Activated CD4-positive, alpha-beta T cell treated with anti-CD3 and anti-CD28 coated beads for 36 hours (primary cell): Measurements from ENCODE around the gene SKAP1. TPM values are rescaled to one million over a fixed set of nuclear protein-coding genes. Genes with fewer than 3 reads are reported as not detected.
"Not testable (repeated sequence)": the region's sequence is repeated elsewhere in the genome, so short reads cannot be mapped to it uniquely, and the experiment has no call there.

Experiments used
- ATAC-seq: fragments of 200-7000 bp; cut with Tn5 transposase; one replicate; pipeline ENCODE4 v1.10.0; 2021; ENCODE audit warnings: mild to moderate bottlenecking, moderate library complexity
- CTCF ChIA-PET: fragments of 350-600 bp; sonication (Branson Sonifier 250); formaldehyde crosslinking; loops from one replicate; lab custom pipeline; 2021; ENCODE audit warnings: antibody characterized with exemption; lab: Charles Lee
- POLR2A ChIA-PET: fragments of 350-600 bp; sonication (Branson Sonifier 250); formaldehyde crosslinking; loops from one replicate; lab custom pipeline; 2021; ENCODE audit warnings: antibody characterized with exemption, inconsistent platforms; lab: Charles Lee
- DNase-seq: peaks from one replicate; pipeline ENCODE4 v3.0.0-alpha.2; 2020
- H3K27ac Mint-ChIP-seq: one replicate; pipeline ENCODE4 v1.8.0; 2021; ENCODE audit warnings: mixed read lengths
- H3K27me3 Mint-ChIP-seq: one replicate; pipeline ENCODE4 v1.8.0; 2021; ENCODE audit warnings: mixed read lengths
- H3K36me3 Mint-ChIP-seq: one replicate; pipeline ENCODE4 v1.8.0; 2021; ENCODE audit warnings: low read depth, mixed read lengths
- H3K4me1 Mint-ChIP-seq: one replicate; pipeline ENCODE4 v1.8.0; 2021; ENCODE audit warnings: mixed read lengths
- H3K4me3 Mint-ChIP-seq: one replicate; pipeline ENCODE4 v1.8.0; 2021; ENCODE audit warnings: mild to moderate bottlenecking, moderate library complexity, mixed read lengths
- H3K9me3 Mint-ChIP-seq: one replicate; pipeline ENCODE4 v1.8.0; 2021; ENCODE audit warnings: low read depth, mixed read lengths
- intact Hi-C, 2 experiments: fragments of 100-400 bp; cut with DNase I in 1 of 2; cut with micrococcal nuclease in 1 of 2; formaldehyde crosslinking; loops; one replicate each; pipeline versions ENCODE4 v1.14.2 to v1.15.1; 2022 to 2024; cut with DNase I, micrococcal nuclease
- total RNA-seq, 2 experiments: library from RNA; stranded (reverse); gene quantifications; one replicate each; pipeline ENCODE4 v1.2.3, GENCODE V29; 2021

SKAP1 gene
- total RNA-seq, 2 experiments from 2014 or later: 76.1 to 109 TPM

- peaks cover 3% of the 10 kb centered on the region for H3K36me3 Mint-ChIP-seq
- H3K4me1 Mint-ChIP-seq: peaks cover 49% of the 10 kb centered on the region
- H3K4me3 Mint-ChIP-seq: no peak overlapping the region
- intact Hi-C loops: loop anchor here in 1 of 2 experiments (2.0 kb wide), 1 partner anchor 29 kb away; no protein-coding TSS in a partner anchor
- ATAC-seq (no peak), DNase-seq (no peak)
- no peaks in the 10 kb centered on the region for H3K27me3 Mint-ChIP-seq
- H3K9me3 Mint-ChIP-seq: no peaks in the 10 kb centered on the region
- CTCF ChIA-PET: interaction anchor here (0.6 to 3.7 kb wide), 8 partner anchors 11 to 300 kb away, joined by 3 to 17 read pairs (median 6); no protein-coding TSS in a partner anchor
- H3K27ac Mint-ChIP-seq: no peak overlapping the region
- POLR2A ChIA-PET: no interaction called here
These were observed 136.5 kb downstream of the SKAP1 start for GRCh38 chr17:48293319-48294019.

GRCh38 chr17:48290378-48290777 lies 139.6 kb downstream of the SKAP1 start:
- H3K27me3 Mint-ChIP-seq: no peaks in the 10 kb centered on the region
- H3K36me3 Mint-ChIP-seq: peaks cover 5% of the 10 kb centered on the region
- H3K4me1 Mint-ChIP-seq: peaks cover 27% of the 10 kb centered on the region
- H3K27ac Mint-ChIP-seq: no peak overlapping the region
- CTCF ChIA-PET: interaction anchor here (0.6 to 1.3 kb wide), 3 partner anchors 17 to 21 kb away, joined by 3 to 4 read pairs (median 3); no protein-coding TSS in a partner anchor
- ATAC-seq (no peak), DNase-seq (no peak)
- H3K9me3 Mint-ChIP-seq: no peaks in the 10 kb centered on the region
- POLR2A ChIA-PET: no interaction called here
- H3K4me3 Mint-ChIP-seq: no peak overlapping the region
- intact Hi-C loops: no loop called here

GRCh38 chr17:48286917-48287316 lies 143.1 kb downstream of the SKAP1 start:
- H3K9me3 Mint-ChIP-seq, intact Hi-C loops, H3K27ac Mint-ChIP-seq, H3K4me3 Mint-ChIP-seq, POLR2A ChIA-PET, H3K36me3 Mint-ChIP-seq, H3K27me3 Mint-ChIP-seq, DNase-seq, ATAC-seq: not testable (repeated sequence)
- CTCF ChIA-PET: interaction anchor here (0.6 kb wide), 1 partner anchor 384 kb away, joined by 3 read pairs; no protein-coding TSS in a partner anchor
- peaks cover 14% of the 10 kb centered on the region for H3K4me1 Mint-ChIP-seq

- intact Hi-C loops: no loop called here
- no peak for DNase-seq
- POLR2A ChIA-PET: no interaction called here
- Mint-ChIP-seq H3K4me3 (no peak overlapping the region), H3K9me3 (no peaks in the 10 kb centered on the region), H3K27ac (no peak overlapping the region), H3K27me3 (no peaks in the 10 kb centered on the region), H3K36me3 (peaks cover 4% of the 10 kb centered on the region), H3K4me1 (peaks cover 14% of the 10 kb centered on the region)
- no peak for ATAC-seq
- CTCF ChIA-PET: interaction anchor here (0.6 to 0.7 kb wide), 2 partner anchors 20 to 50 kb away, joined by 3 to 4 read pairs; no protein-coding TSS in a partner anchor
These were observed 144.4 kb downstream of the SKAP1 start for GRCh38 chr17:48285614-48286013.

- Mint-ChIP-seq H3K27ac (no peak overlapping the region), H3K36me3 (peaks cover 8% of the 10 kb centered on the region), H3K27me3 (no peaks in the 10 kb centered on the region), H3K9me3 (no peaks in the 10 kb centered on the region), H3K4me1 (peaks cover 12% of the 10 kb centered on the region), H3K4me3 (no peak overlapping the region)
- no peak for ATAC-seq
- no peak for DNase-seq
- ChIA-PET CTCF (interaction anchor here (1.0 to 1.7 kb wide), 2 partner anchors 24 to 39 kb away, joined by 3 to 4 read pairs; no protein-coding TSS in a partner anchor), POLR2A (no interaction called here)
- intact Hi-C loops: loop anchor here in 1 of 2 experiments (5.0 kb wide), 1 partner anchor 322 kb away; no protein-coding TSS in a partner anchor
These were observed 146.1 kb downstream of the SKAP1 start for GRCh38 chr17:48283907-48284306.

- POLR2A ChIA-PET: no interaction called here
- Mint-ChIP-seq H3K27ac (no peak overlapping the region), H3K36me3 (peaks cover 10% of the 10 kb centered on the region), H3K9me3 (no peaks in the 10 kb centered on the region), H3K4me3 (no peak overlapping the region), H3K27me3 (no peaks in the 10 kb centered on the region), H3K4me1 (peaks cover 12% of the 10 kb centered on the region)
- DNase-seq: no peak
- intact Hi-C loops: loop anchor here in 1 of 2 experiments (5.0 kb wide), 1 partner anchor 321 kb away; no protein-coding TSS in a partner anchor
- CTCF ChIA-PET: interaction anchor here (1.0 to 1.7 kb wide), 2 partner anchors 24 to 39 kb away, joined by 3 to 4 read pairs; no protein-coding TSS in a partner anchor
- no peak for ATAC-seq
These were observed 146.6 kb downstream of the SKAP1 start for GRCh38 chr17:48283411-48283810.

- Mint-ChIP-seq H3K27ac (no peak overlapping the region), H3K36me3 (peaks cover 13% of the 10 kb centered on the region), H3K9me3 (no peaks in the 10 kb centered on the region), H3K4me3 (no peak overlapping the region), H3K4me1 (peaks cover 12% of the 10 kb centered on the region), H3K27me3 (no peaks in the 10 kb centered on the region)
- ChIA-PET CTCF (interaction anchor here (0.6 to 1.5 kb wide), 5 partner anchors 10 to 311 kb away, joined by 3 to 5 read pairs (median 3); no protein-coding TSS in a partner anchor), POLR2A (no interaction called here)
- DNase-seq (no peak), ATAC-seq (no peak)
- intact Hi-C loops: loop anchor here in 1 of 2 experiments (5.0 kb wide), 1 partner anchor 320 kb away; no protein-coding TSS in a partner anchor
These were observed 147.7 kb downstream of the SKAP1 start for GRCh38 chr17:48282303-48282702.

GRCh38 chr17:48278760-48279491 lies 151.1 kb downstream of the SKAP1 start:
- Mint-ChIP-seq H3K4me1 (peaks cover 7% of the 10 kb centered on the region), H3K4me3 (no peak overlapping the region), H3K36me3 (peaks cover 11% of the 10 kb centered on the region), H3K27me3 (no peaks in the 10 kb centered on the region), H3K9me3 (no peaks in the 10 kb centered on the region), H3K27ac (no peak overlapping the region)
- ChIA-PET POLR2A (no interaction called here), CTCF (interaction anchor here (0.6 to 2.0 kb wide), 5 partner anchors 12 to 315 kb away, joined by 3 to 16 read pairs (median 4); partner anchors contain the start of gene HOXB5)
- ATAC-seq (no peak), DNase-seq (no peak)
- intact Hi-C loops: no loop called here

- Mint-ChIP-seq H3K36me3 (peaks cover 11% of the 10 kb centered on the region), H3K4me1 (no peaks in the 10 kb centered on the region), H3K27ac (no peak overlapping the region), H3K4me3 (no peak overlapping the region), H3K27me3 (no peaks in the 10 kb centered on the region), H3K9me3 (no peaks in the 10 kb centered on the region)
- DNase-seq (no peak), ATAC-seq (no peak)
- CTCF ChIA-PET: interaction anchor here (0.6 kb wide), 1 partner anchor 17 kb away, joined by 6 read pairs; no protein-coding TSS in a partner anchor
- POLR2A ChIA-PET: no interaction called here
- intact Hi-C loops: no loop called here
These were observed 153.2 kb downstream of the SKAP1 start for GRCh38 chr17:48276776-48277175.

GRCh38 chr17:48270899-48271298 lies 159.1 kb downstream of the SKAP1 start:
- intact Hi-C loops: no loop called here
- H3K36me3 Mint-ChIP-seq: no peaks in the 10 kb centered on the region
- H3K27me3 Mint-ChIP-seq: no peaks in the 10 kb centered on the region
- DNase-seq (no peak), ATAC-seq (no peak)
- no peak overlapping the region for H3K27ac Mint-ChIP-seq
- H3K4me1 Mint-ChIP-seq: peaks cover 7% of the 10 kb centered on the region
- H3K4me3 Mint-ChIP-seq: no peak overlapping the region
- ChIA-PET POLR2A (no interaction called here), CTCF (no interaction called here)
- no peaks in the 10 kb centered on the region for H3K9me3 Mint-ChIP-seq

GRCh38 chr17:48269209-48269608 lies 160.8 kb downstream of the SKAP1 start:
- Mint-ChIP-seq H3K27ac (no peak overlapping the region), H3K27me3 (no peaks in the 10 kb centered on the region), H3K4me3 (no peak overlapping the region), H3K4me1 (peaks cover 23% of the 10 kb centered on the region), H3K36me3 (no peaks in the 10 kb centered on the region), H3K9me3 (no peaks in the 10 kb centered on the region)
- ChIA-PET CTCF (interaction anchor here (0.6 to 1.5 kb wide), 4 partner anchors 10 to 409 kb away, joined by 3 to 6 read pairs (median 3); no protein-coding TSS in a partner anchor), POLR2A (interaction anchor here (0.7 kb wide), 1 partner anchor 120 kb away, joined by 4 read pairs; no protein-coding TSS in a partner anchor)
- DNase-seq (no peak), ATAC-seq (no peak)
- intact Hi-C loops: no loop called here
